NCI-H2081 treated with DMSO at 0.1 percent for 48 hours (cell line): ENCODE results near the gene GINM1.
A peak's percentile ranks its signal among the peaks of the same experiment; 100 is the strongest.

Source experiments
- DNase-seq: peaks from one replicate; lab custom pipeline; 2025; lab: John Stamatoyannopoulos, UW

The GINM1 gene, protein sequence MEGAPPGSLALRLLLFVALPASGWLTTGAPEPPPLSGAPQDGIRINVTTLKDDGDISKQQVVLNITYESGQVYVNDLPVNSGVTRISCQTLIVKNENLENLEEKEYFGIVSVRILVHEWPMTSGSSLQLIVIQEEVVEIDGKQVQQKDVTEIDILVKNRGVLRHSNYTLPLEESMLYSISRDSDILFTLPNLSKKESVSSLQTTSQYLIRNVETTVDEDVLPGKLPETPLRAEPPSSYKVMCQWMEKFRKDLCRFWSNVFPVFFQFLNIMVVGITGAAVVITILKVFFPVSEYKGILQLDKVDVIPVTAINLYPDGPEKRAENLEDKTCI

DNA sequence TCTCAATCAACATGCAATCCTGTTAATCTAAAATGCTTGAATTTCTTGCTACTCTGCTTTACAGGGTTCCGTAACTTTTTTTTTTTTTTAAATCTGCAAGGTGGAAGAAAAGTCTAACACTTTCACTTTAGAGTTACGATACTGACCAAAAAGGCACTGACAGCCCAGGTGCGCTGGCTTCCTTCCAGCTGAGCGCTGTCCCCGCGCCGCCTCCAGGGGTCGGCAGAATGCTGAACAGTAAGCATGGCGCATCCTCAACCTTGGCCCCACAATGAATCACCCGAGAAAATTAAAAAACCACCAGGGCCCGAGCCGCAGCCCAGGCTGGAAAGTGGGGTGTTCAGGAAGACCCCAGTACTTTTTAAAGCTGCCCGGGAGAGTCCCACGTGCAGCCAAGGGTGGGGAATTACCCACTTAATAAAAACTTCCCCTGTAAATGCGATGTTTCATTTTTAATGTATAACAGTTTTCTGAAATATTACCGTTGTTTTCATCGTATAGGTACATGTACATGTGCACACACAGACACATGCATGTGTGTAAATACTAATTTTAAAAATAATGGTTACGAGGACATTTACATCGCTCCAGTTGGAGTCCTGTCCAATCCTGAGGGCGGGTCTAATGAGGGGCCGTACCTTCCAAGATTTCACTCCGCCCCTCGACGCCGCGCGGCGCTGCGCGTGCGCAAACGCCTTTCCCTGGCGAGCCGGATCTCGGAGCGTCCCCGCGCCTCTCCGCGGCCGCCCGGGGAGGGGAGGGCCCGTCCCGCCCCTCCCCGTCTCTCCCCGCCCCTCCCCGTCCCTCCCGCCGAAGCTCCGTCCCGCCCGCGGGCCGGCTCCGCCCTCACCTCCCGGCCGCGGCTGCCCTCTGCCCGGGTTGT lies at the start of gene GINM1:
Gene GINM1 (plus strand): TSS at position 849 of the 883 bp plus-strand sequence. CDS start 40 bp downstream, outside the sequence.
- DNase-seq = peak; percentile 50

DNA sequence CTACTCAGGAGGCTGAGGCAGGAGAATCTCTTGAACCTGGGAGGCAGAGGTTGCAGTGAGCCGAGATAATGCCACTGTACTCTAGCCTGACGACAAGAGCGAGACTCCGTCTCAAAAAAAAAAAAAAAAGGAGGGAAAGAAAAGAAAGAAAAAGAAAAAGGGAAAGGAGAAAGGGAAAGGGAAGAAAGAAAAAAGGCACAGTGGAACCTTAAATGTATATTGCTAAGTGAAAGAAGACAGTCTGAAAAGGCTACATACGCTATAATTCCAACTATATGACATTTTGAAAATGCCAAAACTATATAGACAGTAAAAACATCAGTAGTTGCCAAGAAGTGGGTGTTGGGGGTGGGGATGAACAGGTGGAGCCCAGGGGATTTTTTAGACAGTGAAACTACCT lies 36.5 kb upstream of the GINM1 start:
- DNase-seq = no peak

DNA sequence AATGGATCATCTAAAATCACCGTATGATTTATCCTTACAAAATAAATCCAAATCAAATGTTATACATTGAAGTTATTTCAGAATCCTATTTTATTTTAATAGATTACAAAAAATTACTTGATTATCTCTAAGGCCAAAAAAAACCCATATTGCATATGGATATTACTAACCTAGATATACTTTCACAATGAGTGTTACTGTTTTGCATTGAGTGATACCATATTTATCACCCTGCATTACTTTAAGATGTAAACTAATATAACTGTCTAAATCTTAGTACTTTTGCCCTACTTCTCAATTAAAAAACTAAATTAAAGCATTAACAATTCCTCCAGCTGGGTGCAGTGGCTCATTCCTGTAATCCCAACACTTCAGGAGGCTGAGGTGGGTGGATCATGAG lies 31.4 kb upstream of the GINM1 start:
- DNase-seq = no peak

DNA sequence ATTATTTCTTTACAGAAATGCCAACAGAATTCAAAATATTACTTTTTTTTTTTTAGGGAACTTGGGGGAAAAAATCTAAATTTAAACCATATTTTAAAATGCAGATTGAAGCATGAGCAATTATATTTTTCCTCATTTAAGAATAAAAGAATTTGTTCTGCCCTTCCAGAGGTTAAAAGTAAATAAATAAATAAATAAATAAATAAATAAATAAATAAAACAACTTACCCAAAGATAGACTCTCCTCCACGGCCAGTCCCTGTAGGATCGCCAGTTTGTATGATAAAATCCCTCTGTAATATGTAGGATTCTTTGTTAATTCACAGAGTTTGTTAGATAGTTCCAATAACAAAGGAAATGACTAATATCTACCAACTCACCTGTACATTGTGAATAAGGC lies 25.0 kb upstream of the GINM1 start:
- no peak for DNase-seq

DNA sequence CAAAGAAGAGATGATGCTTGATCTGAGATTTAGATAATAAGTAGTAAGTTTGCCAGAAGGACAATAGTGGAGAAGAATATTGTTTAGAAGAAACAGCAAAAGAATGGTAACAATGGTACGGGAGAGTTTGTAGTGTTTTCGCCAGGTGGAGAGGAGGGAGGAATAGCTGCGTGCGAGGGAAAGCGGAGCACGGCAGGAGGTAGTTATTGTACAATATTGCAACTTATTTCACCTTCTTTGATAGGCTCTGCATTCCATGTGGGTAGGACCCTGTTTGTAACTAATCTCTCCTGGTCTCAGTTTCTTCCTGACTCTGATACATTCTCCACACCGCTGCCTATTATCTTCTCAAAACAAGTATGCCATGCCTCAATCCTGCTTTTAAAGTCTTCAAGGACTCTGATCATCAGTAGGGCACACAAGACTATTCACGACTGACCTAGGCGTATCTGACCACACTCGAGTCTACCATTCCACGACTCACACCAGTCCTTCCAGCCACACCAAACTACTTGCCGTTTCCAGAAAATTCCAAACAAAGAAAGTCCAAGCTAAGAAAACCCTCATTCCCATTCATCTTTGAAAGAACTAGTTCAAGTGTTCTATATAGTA lies 21.4 kb upstream of the GINM1 start:
- DNase-seq = no peak

DNA sequence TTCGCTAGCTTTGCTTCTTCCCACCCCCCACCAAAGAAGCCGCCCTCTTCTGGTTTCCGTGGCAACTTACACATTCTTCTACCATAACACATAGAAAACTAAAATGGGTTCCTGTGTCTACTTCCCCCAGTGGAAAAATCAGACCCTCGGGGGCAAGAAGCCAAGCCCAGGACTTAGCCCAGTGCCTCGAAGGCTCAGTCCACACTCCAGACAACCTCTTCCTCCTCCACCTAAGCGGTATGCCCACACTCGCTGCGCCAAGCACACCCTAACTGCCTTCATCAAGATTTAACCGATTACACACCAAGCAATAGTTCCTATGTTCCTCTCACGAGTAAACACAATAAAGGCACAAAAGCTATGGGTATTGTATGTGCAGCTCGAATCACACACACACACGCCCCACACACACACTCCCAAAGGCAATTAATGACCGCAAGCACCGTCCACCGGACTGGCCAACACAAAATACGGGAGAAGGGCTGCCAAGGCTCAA lies 20.9 kb upstream of the GINM1 start:
- DNase-seq = no peak

DNA sequence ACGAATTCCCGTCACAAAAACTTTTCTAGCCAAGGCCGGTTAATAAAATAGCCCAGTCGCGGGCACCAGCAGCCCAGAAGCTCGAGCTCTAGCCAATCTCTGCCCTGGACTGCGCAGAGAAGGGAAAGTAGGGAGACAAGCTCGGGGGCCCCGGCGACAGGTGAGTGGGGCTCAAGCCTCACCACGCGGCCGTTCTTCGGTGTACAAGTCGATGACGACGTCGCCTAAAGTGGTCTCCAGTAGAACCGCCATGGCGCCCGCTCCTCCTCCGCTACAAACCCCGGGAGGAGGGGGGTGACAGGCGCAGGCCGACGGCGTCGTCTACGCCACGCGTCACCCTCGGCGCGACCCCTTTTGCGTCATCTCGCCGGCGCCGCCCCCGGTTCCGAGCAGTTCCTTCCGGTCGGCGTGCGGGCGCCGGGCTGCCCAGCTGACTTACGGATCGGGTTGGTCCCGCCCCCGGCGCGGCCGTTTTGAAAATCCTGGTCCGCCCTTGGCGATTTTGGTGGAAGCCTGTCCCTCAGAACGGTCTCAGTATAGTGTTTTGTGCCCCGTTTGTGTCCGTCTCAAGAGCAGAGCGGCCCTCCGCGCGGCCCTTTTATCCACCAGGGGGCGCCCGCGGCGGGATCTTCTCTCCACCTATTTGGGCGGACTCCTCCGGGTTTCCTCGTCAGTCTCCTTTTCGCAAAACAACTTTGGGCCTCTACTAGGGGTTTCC lies 20.3 kb upstream of the GINM1 start, which contains the start of gene PPIL4:
Gene PPIL4 (minus strand): TSS at position 290 of the 718 bp plus-strand sequence. CDS start 38 bp downstream, at position 252.
- DNase-seq = peak; percentile 52

DNA sequence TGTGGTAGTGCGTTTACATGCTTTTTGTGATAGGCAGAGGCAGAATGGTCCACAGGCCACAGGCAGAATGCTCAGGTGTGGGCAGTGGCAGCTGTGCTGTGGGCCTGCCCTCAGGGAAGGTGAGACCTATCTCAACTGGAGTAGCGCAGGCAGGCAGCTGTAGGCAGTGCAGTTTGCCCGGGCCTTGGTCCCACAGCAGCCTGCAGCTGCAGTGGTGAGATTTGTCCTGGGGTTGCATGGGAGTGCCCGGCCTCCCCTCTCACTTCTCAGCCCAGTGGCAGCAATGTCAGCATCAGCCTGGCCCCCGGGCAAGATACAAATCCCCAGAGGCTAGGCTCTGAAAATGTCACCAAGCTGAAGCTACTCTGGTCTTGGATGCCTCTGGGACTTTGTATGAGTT lies 14.3 kb upstream of the GINM1 start:
- DNase-seq = no peak

DNA sequence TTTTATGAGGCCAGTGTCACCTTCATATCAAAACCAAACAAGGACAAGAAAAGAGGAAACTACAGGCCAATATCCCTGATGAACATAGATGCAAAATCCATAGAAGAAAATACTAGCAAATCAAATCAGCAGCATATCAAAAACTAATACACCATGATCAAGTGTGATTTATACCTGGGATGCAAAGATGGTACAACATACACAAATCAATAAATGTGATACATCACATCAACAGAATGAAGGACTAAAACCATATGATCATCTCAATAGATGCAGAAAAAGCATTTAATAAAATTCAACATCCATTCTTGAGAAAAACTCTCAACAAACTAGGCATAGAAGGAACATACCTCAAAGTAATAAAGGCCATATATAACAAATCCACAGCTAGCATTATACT lies 8.1 kb upstream of the GINM1 start:
- DNase-seq = no peak

DNA sequence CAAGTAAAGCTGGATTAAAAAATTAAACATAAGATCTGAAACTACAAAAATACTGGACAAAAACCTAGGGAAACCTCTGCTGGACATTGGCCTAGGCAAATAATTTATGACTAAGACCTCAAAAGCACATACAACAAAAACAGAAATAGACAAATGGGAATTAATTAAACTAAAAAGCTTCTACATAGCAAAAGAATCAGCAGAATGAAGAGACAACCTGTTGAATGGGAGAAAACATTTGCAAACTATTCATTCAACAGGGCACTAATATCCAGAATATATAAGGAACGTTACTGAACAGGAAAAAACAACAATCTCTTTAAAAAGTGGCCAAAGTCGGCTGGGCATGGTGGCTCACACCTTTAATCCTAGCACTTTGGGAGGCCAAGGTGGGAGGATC lies 6.8 kb upstream of the GINM1 start:
- no peak for DNase-seq

DNA sequence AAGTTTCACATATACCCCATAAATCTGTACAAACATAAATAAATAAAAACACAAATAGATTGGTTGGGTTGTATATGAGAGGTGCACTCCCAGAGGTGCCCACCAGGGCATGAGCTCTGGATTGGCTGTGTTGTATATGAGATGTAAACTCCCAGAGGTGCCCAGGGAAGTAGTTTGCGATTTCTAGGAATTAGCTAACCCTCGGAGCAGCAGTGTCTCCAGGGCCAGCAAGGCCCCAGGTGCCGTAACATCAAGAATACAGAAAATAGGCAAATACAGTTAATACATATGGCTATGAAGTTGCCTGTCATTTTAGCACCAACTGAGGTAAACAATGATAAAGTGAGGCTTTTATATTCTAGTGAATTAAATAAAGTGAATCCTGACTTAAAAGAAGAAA lies 5.4 kb upstream of the GINM1 start:
- no peak for DNase-seq

DNA sequence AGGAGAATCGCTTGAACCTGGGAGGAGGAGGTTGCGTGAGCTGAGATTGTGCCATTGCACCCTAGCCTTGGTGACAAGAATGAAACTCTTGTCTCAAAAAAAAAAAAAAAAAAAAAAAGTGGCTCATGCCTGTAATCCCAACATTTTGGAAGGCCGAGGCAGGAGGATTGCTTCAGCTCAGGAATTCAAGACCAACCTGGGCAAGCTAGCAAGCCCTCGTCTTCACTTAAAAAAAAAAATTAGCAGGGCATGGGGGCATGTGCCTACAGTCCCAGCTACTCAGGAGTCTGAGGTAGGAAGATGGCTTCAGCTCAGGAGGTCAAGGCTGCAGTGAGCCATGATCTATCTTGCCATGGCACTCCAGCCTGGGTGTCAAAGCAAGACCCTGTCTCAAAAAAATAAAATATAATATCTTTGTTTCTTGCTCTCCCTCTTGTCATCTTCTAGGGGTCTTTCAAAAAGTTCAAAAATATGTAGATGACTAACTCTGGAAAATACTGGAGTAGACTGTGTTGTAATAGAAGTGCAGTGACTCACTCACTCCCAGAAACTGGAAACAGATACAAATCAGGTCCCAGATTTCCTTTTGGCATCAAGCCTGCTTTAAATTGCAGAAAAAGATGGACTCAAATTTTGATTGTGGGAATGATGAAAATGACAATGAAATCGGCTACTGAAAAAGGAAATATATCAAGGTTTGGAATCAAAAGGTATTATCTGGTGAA lies 2.8 kb upstream of the GINM1 start:
- DNase-seq = no peak

DNA sequence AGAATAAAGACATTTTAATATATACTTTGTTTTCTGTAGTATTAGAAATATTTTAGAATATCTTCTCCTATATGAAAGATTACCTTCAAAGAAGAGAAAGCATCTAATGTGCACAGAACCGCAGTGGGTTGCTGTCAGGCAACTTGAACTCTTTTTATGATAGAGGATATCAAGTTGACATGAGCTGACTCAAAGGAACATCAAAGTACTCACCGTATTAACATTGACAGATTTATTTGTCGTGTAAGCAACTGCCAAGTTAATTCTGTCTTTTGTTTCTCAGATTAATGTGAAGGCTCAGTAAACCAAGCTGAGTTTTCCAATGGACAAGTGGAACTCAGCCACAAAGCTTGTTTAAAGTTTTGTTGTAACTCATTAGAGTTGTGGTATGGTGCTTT lies 2.2 kb upstream of the GINM1 start:
- no peak for DNase-seq

DNA sequence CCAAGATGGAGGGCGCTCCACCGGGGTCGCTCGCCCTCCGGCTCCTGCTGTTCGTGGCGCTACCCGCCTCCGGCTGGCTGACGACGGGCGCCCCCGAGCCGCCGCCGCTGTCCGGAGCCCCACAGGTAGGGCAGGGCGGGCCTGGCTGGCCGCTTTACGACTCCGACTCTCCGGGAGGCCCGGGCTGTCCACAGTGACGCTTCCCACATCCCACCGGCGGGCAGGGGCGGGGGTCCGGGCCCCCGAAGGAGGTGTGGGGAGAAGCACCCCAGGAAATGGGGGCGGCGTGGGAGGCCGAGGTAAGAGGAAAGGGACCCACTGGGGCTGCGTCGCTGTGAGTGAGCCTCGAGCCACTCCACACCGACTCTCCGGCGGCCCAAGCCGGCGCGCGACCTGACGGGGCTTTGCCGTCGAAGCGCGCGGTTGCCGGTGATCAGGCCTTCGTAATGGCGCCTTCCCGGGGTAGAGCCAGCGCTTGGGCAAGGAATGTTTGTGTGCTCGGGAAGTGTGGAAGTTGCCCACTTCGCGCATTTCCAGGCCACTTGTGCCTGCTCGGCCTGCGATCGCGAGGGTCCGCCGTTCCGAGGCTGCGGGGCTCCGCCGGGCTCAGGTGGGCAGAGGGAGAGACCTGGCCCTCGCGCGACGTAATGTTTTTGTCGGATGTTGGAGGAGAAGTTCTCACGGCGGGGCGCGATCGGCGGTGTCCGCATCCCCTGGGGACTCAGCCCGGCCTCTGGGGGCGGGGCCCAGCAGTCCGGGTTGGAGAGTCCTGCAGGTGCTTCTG lies 427 bp downstream of the GINM1 start:
- no peak for DNase-seq

DNA sequence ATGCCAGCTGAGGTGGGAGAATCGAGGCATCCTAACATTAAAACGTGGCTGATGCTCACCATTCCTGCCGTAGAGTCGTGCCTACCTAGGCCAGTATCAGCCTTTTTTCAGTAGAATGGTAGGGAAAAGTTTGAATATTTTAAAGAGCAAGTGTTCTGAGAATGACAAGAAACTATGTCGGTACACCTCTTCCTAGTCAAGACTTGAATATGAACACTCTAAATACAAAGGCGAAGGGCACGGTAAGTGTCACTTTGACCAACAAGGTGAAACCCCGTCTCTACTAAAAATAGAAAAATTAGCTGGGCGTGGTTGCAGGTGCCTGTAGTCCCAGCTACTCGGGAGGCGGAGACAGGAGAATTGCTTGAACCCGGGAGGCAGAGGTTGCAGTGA lies 1.0 kb downstream of the GINM1 start:
- DNase-seq = no peak

DNA sequence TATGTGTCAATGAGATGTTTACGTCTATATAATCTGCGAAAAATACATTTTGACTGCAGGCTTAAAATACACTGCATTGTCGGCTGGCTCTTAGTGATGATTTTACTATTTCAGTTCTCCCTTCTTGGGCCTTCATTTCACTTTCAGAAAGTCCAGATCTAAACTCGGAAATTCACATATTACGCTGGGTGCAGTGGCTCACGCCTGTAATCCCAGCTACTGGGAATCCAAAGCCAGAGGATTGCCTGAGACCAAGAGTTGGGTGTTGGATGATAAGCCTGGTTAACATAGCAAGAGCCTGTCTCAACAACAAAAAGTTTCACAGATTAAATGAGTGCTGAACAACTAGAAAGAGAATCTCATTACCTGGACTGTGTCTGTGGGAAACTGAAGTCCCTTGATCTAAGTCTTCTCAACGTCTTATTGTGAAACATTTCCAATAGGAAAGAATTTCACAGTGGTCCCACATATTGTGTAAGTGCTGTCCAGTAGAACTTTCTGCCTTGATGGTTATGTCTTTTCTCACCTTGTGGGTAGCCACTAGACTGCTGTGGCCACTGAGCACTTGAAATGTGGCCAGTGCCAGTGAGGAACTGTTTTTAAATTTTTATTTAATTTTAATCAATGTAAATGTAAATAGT lies 1.9 kb downstream of the GINM1 start:
- no peak for DNase-seq

DNA sequence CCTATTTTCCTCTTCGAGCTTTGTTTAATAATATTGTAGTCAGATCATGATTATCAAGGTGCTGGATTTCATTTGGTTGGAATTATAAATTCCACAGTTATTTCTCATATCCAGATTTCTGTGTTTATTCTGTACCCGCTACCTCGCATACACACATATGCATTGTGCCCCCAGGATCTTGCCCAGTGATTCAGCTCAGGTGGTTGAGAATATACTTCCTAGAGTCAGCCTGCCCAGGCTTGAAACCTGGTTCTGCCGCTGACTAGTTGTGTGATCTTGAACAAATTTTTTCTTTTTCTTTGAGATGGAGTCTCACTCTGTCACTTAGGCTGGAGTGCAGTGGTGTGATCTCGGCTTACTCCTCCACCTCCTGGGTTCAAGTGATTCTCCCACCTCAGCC lies 14.7 kb downstream of the GINM1 start:
- no peak for DNase-seq

DNA sequence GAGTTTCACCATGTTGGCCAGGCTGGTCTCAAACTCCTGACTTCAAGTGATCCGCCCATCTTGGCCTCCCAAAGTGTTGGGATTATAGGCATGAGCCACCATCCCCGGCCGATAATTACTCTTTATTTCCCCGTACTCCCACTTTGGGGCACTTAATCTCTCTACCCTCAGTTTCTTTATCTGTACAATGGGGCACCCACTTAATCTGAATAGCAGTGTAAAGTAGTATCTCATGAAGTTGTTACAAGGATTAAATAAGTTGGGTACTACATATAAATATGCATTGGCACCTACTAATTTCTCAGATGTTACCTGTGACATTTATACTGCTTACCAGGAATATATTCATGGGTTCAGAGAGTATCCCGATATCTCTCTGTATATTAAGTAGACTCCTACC lies 15.2 kb downstream of the GINM1 start:
- no peak for DNase-seq

DNA sequence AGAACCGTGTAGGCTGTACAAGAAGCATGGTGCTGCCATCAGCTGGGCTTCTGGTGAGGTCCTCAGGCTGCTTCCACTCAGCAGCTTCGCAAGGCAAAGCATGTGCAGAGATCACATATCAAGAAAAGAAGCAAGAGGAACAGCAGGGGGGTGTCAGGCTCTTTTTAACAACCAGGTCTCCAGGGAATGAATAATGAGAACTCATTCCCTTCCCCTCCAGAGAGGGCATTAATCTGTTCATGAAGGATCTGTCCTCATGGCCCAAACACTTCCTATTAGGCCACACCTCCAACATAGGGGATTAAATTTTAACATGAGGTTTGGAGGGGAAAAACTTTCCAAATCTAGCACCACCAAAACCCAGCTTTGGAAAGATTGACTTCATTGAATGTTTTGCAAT lies 20.0 kb downstream of the GINM1 start:
- DNase-seq = no peak

DNA sequence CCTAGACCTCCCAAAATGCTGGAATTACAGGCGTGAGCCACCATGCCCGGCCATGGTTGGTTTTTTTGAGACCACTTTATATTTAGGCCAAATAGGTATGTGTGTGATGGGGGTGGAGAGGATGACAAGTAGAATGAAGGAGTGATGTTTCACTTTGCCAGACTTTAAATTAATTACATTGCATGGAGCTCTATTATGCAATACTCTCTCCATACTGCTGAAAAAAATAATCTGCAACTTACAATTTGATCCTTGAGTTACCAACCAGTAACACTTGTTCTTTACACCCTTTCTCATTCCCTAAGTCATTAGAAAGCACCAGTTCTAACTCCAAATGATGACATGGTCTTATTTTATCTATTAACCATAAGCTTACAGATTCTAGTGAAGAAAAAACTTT lies 26.8 kb downstream of the GINM1 start:
- no peak for DNase-seq
